Stimulated activated CD4-positive, alpha-beta T cell treated with anti-CD3 and anti-CD28 coated beads, Interleukin-4, amount 100 ng/mL, for 24 hours (primary cell): Measurements from ENCODE around the gene FKBP7.
"Not testable (repeated sequence)": the region's sequence is repeated elsewhere in the genome, so short reads cannot be mapped to it uniquely, and the experiment has no call there.

Source experiments
- DNase-seq: peaks from one replicate; pipeline ENCODE4 v3.0.0-alpha.2; 2020

FKBP7 gene

GRCh38 chr2:178484245-178485041 lies 6.0 kb upstream of the FKBP7 start:
- DNase-seq: no peak

- DNase-seq: no peak
Measured at GRCh38 chr2:178482437-178482836, 4.0 kb upstream of the FKBP7 start.

GRCh38 chr2:178480227-178481181 lies 2.1 kb upstream of the FKBP7 start, which contains the start of gene PLEKHA3:
Gene PLEKHA3, plus strand, starts transcription at chr2:178480457. Its CDS starts 413 bp downstream, at chr2:178480870.
- peak; percentile 75 for DNase-seq

- DNase-seq: no peak
Measured at GRCh38 chr2:178479758-178480226, 1.4 kb upstream of the FKBP7 start.

GRCh38 chr2:178479275-178479616 lies 846 bp upstream of the FKBP7 start:
- no peak for DNase-seq

GRCh38 chr2:178478130-178478438 lies 316 bp downstream of the FKBP7 start:
- DNase-seq: no peak

GRCh38 chr2:178477443-178478129 lies 814 bp downstream of the FKBP7 start:
- DNase-seq: no peak

- DNase-seq: no peak
Measured at GRCh38 chr2:178476477-178476876, 1.9 kb downstream of the FKBP7 start.

- DNase-seq: no peak
Measured at GRCh38 chr2:178474560-178474959, 3.8 kb downstream of the FKBP7 start.

GRCh38 chr2:178473931-178474330 lies 4.5 kb downstream of the FKBP7 start:
- no peak for DNase-seq

GRCh38 chr2:178473373-178473772 lies 5.0 kb downstream of the FKBP7 start:
- DNase-seq: no peak

GRCh38 chr2:178471313-178471712 lies 7.1 kb downstream of the FKBP7 start:
- DNase-seq: not testable (repeated sequence)

GRCh38 chr2:178469219-178469849 lies 9.1 kb downstream of the FKBP7 start:
- no peak for DNase-seq

GRCh38 chr2:178457390-178457886 lies 21.0 kb downstream of the FKBP7 start:
- no peak for DNase-seq

GRCh38 chr2:178455947-178456346 lies 22.5 kb downstream of the FKBP7 start:
- DNase-seq: no peak

- no peak for DNase-seq
Measured at GRCh38 chr2:178452870-178453269, 25.5 kb downstream of the FKBP7 start.

GRCh38 chr2:178452334-178452733 lies 26.1 kb downstream of the FKBP7 start:
- DNase-seq: no peak

- DNase-seq: peak; percentile 95
Measured at GRCh38 chr2:178450774-178451525, 27.4 kb downstream of the FKBP7 start, which contains the start of the genes PJVK and PRKRA. Gene PJVK, plus strand, starts transcription at chr2:178451378. Its CDS starts 2,032 bp downstream, at chr2:178453410. Gene PRKRA, minus strand, starts transcription at chr2:178451175. Its CDS starts 145 bp downstream, at chr2:178451030.

- no peak for DNase-seq
Measured at GRCh38 chr2:178450524-178450773, 28.0 kb downstream of the FKBP7 start.

- DNase-seq: no peak
Measured at GRCh38 chr2:178449700-178450523, 28.5 kb downstream of the FKBP7 start.
